NCI-H2107 treated with DMSO at 0.1 percent for 48 hours (cell line): ENCODE data around the gene CAMK1.

Experiments
- DNase-seq: peaks from one replicate; lab custom pipeline; 2025; ENCODE audit not compliant: unreplicated experiment; lab: John Stamatoyannopoulos, UW

The CAMK1 gene

DNA sequence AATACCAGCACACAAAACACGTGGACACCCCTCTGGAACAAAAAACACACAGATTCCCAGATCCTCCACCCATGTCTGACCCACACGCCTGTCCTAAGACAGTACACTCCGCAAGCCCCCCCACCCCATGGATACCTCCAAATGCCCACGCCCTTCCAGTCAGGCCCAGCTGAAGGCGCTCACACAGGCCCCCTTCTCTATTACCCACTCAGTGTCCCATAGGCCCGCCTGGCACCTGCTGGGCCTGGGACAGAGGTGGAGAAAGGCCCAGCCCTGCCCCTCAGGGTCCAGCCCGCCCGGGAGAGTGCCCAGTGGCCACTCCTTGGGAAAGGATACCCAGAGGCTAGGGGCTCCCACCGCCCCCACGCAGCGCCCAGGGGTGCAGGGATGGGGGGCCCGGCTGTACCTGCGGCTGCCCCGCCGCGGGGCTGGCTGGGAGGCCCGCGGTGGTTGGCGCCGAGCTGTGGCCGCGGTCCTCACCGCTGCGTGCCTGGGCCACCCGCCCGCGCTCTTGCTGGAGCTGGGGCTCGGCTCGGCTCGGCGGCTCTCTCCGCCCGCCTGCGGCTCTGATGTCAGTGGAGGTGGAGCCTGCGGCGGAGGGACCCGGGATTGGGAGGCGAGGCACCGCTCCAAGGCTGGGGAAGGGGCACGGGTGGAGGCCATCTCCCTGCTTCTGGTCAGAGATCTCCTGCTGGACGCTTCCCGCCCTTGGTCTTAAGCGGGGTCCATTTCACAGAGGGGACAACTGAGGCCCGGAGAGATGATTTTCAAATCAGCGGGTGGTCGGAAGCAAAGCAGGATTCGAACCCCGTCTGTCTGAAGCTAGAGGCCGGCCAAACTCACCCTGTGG lies at the start of gene CAMK1:
TSS of gene CAMK1 (minus strand) at position 522 of the 850 bp plus-strand sequence. CDS start 2,198 bp downstream, outside the sequence.
- DNase-seq: peak; percentile 4

DNA sequence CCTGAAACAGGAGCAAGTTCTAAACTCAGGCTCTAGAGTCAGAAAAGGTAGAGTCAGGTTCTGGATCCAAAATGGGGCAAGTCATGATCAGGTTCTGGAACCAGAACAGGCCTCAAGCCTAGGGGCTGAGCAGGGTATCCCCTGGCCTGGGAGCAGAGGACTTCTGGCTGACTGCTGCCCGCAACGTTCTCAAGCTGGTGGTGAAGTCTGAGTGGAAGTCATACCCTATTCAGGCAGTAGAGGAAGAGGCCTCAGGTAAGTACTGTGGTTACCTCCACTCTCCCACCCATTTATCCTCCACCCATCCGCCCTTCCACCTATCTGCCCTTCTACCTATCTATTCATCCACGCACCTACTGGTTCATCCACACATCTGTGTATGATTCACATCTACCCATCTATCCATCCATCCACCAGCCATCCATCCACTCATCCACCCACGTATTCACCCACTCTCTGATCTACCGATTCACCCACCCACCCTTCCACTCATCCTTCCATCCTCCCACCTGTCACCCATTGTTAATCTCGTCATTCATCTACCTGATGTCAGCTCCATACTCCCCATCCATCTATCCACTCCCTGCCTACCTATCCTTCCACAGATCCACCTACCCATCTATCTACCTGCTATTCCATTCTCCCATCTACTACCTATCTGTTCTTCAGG lies 49.1 kb upstream of the CAMK1 start:
- no peak for DNase-seq

DNA sequence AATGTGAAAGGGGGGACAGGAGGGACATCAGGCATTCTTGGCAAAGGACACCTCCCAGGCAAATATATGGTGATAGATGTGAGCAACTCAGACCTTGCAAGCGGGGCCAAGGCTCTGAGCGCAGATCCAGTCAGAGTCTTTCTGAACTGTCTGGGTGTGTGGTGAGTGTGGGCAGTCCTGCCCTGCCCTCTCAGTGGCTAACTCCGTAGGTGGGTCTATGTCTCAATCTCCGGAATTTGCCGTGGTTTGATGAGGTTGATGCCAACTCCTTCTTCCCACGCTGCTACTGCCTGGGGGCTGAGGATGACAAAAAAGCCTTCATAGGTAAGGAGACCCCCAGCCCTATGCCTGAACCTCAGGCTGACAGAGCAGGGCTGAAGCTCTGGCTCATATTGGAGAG lies 47.7 kb upstream of the CAMK1 start:
- DNase-seq: no peak

- DNase-seq: no peak
These were observed 46.2 kb upstream of the CAMK1 start for GRCh38 chr3:9815986-9816385.

DNA sequence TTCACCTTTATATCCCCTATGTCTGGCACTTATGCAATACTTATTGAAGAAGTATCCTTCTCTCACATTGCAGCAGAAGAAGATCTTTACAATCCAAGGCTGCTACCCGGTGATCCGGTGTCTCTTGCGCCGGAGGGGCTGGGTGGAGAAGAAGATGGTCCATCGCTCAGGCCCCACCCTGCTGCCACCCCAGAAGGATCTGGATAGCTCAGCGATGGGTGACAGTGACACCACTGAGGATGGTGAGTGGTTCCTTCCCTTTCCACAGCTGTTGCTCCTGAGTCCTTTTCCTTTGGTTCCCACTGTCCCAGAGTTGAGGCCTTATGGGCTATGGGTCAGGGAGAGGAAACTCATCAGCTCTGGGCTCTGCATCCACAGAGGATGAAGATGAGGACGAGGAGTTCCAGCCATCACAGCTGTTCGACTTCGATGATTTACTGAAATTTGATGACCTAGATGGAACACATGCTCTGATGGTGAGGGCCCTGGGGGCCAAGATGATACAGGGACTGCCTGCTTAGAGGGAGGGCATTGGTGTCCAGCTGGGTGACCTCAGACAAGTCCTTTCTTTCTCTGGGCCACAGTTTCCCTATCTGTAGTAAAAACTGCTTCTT lies 43.2 kb upstream of the CAMK1 start:
- DNase-seq: no peak

DNA sequence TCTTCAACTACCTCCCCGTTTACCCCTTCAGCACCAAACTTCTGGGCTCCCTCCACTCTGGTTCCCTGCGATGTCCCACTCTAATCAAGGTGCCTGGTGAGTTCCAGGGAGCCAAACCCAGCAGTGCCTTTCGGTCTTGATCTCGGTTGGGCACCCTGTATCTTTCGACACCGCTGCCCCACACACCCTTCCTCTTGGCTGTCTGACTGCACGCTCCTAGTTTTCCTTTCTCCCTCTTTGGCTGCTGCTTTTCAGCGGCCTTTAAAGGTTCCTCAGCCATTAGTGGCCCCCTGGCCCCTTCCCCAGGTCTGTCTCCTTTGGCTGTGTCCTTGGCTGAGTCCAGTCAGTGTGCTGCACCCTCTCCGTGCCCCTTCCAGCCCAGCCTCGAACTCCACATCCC lies 41.1 kb upstream of the CAMK1 start:
- DNase-seq: no peak

GRCh38 chr3:9810433-9810770 lies 40.7 kb upstream of the CAMK1 start:
- DNase-seq: no peak

DNA sequence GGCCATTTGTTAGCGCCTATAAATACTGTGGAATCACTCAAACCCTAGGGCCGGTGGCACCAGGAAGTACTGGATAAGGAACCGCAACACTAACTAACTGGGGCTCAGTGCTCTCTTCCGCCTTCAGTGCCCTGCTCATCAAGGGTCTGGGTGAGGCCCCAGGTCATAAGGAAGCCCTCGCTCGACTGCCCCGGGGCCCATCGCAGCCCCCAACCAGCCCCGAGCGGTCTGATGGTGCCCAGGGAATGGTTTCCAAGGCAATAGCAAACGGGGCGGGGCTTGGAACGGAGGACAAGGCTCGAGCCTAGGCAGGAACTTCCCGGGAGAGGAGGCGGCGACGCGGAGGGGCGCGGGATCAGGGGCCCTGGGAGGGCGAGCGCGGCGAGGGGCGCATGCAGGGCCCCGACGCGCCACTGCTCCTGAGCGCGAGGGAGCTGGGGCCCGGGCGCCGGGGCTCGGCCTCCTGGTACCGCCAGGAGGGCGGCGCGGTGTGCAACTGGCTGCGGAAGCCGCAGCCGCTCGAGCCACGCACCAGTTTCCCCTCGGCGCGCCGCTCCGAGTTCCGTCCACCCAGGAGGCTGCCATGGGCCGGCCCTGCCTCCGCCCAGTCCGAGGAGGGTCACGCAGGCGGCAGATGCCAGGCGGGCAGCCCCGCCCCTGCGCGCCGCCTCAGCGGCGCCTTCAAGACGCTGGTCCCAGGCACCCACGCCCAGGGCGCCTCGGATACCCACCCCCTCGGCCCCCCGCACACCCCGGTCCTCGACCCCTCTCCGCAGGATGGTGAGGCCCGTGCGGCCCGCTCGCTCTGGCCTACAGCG lies 40.1 kb upstream of the CAMK1 start, which contains the start of gene TTLL3:
TSS of gene TTLL3 (plus strand) at position 648 of the 818 bp plus-strand sequence. CDS start 400 bp downstream, outside the sequence.
- DNase-seq: no peak

DNA sequence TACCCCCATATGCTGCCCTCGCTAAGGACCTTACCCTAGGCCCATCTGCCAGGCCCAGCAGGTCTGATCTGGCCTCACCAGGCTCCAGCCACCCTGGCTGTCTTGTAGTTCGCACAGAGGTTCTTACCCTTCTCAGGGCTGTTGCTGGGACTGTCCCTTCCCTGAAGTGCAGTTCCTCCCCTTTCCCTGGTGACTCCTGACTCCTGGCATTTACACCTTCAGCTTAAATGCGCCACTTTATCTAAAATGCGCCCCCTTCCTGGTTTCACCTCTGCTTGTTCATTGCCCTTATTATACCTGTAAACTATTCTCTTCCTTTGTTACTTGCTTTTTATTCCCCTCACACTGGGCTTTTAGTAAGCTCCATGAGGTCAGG lies 39.5 kb upstream of the CAMK1 start:
- DNase-seq: no peak

- no peak for DNase-seq
These were observed 38.7 kb upstream of the CAMK1 start for GRCh38 chr3:9808345-9809037.

- DNase-seq: no peak
These were observed 38.2 kb upstream of the CAMK1 start for GRCh38 chr3:9807981-9808344.

DNA sequence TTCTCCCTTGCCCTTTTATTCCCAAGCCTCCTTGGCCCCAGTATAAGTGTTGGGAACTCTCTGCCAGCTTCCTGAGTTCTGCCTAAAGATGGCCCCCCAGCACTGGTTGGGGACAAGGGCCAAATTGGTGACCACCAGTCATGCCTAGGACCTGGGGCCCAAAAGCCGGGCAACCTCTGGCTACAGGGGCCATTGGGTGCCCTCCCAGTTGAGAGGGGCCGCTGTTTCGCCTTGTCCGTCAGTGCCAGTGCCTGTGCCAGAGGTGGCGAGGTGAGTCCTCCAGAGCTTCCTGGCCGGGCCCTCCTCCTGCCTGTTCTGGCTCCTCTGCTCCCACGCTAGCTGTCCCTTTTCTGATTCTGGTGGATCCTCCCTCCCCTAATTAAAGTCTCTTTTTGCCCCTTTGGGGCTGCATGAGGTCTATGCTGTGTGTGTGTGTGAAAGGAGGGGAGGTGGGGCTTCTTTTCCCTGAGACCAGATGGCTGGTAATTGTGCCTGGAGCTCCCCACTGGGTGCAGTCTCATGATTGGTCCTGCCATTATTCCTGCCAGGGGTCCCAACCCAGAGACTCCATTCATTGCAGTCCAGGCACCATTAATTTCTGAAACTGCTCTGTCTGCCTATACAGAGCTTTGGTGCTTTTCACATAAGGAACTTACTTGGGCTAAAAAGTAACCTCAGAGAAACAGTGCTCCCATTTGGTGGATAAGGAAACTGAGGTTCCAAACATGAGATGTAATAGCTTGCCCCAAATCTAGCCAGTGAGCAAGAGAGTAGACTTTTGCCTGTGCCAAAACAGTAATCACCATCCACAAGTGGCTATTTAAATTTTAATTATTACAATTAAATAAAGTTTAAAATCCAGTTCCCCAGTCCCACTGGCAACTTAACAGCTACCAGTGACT lies 37.2 kb upstream of the CAMK1 start:
- no peak for DNase-seq

GRCh38 chr3:9806137-9806536 lies 36.4 kb upstream of the CAMK1 start:
- DNase-seq: no peak

DNA sequence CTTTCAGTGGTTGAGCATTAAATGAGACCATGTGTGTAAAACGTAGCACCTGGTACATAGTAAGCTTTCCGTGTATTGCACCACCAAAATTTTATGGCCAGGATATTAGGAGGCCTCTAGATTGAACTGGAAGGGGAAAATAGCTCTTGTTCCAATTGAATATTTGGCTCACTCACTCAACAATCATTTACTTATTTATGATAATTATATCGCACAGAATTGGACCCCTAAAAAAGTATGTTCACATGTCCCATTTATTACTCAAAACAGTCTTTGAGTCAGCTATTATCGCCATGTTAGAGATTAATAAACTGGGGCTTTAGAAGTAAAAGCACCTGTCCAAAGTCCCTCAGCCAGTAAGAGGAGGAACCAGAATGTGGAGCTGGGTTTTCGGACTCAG lies 35.2 kb upstream of the CAMK1 start:
- DNase-seq: no peak

DNA sequence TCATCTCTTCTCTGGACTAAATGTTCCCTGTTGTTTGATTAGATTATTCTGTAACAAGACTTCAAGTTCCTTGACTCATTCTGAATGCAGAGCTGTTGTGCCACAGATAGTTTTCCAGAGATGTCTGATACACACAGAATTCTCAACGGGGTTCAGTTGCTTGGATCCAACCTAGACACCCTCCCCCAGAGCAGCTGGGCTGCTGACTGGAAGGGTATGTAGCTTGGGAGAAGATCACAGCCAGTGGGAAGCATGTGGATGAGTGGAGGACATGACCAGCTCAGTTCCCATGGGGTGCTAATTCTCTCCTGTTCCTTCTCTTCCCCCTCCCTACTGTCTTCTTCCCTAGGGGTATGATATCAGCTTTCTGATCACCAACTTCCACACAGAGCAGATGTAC lies 33.7 kb upstream of the CAMK1 start:
- no peak for DNase-seq

DNA sequence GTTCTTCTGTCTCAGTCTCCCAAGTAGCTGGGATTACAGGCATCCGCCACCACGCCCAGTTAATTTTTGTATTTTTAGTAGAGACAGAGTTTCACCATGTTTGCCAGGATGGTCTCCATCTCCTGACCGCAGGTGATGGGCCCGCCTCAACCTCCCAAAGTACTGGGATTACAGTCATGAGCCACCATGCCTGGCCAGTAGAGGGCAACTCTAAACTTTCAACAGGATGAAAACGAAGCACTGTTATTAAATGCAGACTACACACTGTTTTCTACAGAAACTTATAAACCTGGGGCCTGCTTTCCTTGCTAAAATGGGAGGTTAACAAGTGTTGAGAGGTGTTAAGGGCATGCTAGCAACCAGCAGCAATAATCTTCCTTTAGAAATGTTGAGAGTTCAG lies 30.8 kb upstream of the CAMK1 start:
- no peak for DNase-seq

DNA sequence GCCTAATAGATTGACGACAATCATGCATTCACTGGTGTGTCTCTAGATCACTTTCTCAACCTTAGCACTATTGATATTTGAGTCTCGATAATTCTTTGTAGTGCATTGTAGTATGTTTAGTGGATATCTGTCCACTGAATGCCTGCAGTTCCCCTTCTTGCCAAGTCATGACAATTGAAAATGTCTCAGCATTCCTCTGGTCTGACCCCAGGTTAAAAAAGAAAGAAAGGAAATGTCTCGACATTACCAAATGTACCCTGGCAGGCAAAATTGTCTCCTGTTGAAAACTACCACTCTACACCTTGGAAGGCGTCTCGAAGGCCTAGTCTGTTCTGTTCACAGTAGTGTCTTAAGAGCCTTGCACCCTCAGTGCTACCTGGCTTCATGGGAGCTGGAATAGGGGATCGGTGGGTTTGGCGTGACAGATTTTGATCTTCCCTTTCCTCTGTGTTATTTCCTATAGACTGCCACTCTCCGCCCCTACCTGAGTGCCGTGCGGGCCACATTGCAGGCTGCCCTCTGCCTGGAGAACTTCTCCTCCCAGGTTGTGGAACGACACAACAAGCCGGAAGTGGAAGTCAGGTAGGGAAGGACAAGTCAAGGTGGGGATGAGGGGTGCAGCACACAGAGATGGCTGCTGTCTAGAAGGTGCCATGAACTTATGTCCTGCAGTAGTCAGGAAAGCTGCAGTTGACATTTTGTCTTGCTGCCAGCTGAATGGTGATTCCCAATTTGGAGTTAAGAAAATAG lies 27.6 kb upstream of the CAMK1 start:
- no peak for DNase-seq

DNA sequence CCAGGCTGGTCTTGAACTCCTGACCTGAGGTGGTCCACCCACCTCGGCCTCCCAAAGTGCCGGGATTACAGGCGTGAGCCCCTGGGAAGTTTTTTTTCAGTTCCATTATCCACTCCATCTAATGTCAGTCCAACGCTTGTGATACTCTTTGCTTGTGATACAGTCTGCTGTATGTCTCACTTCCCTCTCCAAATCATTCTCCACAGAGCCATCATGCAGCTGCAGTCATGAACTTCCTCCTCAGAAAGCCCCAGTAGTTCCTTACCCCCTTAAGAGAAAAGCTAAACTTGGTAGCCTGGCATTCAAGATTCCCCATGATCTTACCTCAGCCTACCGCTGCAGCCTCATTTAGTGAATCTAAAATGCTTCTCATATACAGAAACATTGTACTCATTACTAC lies 25.5 kb upstream of the CAMK1 start:
- DNase-seq: no peak

DNA sequence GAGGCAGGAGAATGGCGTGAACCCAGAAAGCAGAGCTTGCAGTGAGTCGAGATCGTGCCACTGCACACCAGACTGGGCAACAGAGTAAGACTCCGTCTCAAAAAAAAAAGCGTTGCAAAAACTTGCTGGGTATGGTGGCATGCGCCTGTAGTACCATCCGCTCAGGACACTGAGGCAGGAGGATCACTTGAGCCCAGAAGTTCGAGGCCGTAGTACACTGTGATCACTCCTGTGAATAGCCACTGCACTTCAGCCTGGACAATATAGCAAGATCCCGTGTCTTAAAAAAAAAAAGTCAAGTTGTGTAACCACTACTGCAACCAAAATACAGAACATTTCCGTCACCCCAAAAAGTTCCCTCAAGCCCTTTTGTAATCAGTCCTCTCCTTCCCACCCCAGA lies 24.7 kb upstream of the CAMK1 start:
- DNase-seq: no peak
